Naive B cell (primary cell): Measurements from ENCODE around the gene STK35. TPM values are rescaled to one million over a fixed set of nuclear protein-coding genes. Genes with fewer than 3 reads are reported as not detected.

Experiments
- ATAC-seq, 2 donors: fragments of 150-1000 bp; cut with Tn5 transposase; 2 replicates each; pipeline ENCODE4 v1.10.0; 2021; ENCODE audit warnings: low read depth in 2 of 2, mild to moderate bottlenecking in 2 of 2, moderate library complexity in 2 of 2
- DNase-seq: peaks from one replicate; pipeline ENCODE4 v3.0.0; 2022
- H3K27ac Mint-ChIP-seq, 6 donors: one replicate each; pipeline ENCODE4 v1.8.0; 2020 to 2022; ENCODE audit warnings: mild to moderate bottlenecking in 6 of 6, mixed read lengths in 6 of 6, moderate library complexity in 5 of 6, inconsistent platforms in 2 of 6
- H3K27me3 Mint-ChIP-seq, 3 donors: one replicate each; pipeline ENCODE4 v1.8.0; 2021 to 2022; ENCODE audit warnings: mixed read lengths in 3 of 3, mild to moderate bottlenecking in 1 of 3
- H3K36me3 Mint-ChIP-seq, 2 donors: one replicate each; pipeline ENCODE4 v1.8.0; 2020 to 2022; ENCODE audit warnings: mixed read lengths in 2 of 2, inconsistent platforms in 1 of 2, mild to moderate bottlenecking in 1 of 2
- H3K4me1 Mint-ChIP-seq, 3 donors: one replicate each; pipeline ENCODE4 v1.8.0; 2020 to 2022; ENCODE audit warnings: mixed read lengths in 3 of 3, inconsistent platforms in 1 of 3, mild to moderate bottlenecking in 1 of 3, moderate library complexity in 1 of 3
- H3K4me3 Mint-ChIP-seq, 8 donors: one replicate each; pipeline ENCODE4 v1.8.0; 2020 to 2022; ENCODE audit warnings: mild to moderate bottlenecking in 8 of 8, mixed read lengths in 8 of 8, moderate library complexity in 8 of 8, inconsistent platforms in 2 of 8
- H3K9me3 Mint-ChIP-seq, 7 donors: one replicate each; pipeline ENCODE4 v1.8.0; 2020 to 2022; ENCODE audit warnings: mixed read lengths in 7 of 7, mild to moderate bottlenecking in 5 of 7, inconsistent platforms in 2 of 7, moderate library complexity in 1 of 7
- polyA plus RNA-seq, 6 donors: library from polyadenylated mRNA; unstranded; fragments of 300-500 nt; fragmentation: Illumina TruSeq; gene quantifications; one replicate each; pipeline ENCODE4 v1.2.3, GENCODE V29; 2021; ENCODE audit warnings: low read depth in 6 of 6

The STK35 gene
- polyA plus RNA-seq, 6 donors from 2014 or later: 3.3 to 8.7 (median 5.7) TPM

DNA sequence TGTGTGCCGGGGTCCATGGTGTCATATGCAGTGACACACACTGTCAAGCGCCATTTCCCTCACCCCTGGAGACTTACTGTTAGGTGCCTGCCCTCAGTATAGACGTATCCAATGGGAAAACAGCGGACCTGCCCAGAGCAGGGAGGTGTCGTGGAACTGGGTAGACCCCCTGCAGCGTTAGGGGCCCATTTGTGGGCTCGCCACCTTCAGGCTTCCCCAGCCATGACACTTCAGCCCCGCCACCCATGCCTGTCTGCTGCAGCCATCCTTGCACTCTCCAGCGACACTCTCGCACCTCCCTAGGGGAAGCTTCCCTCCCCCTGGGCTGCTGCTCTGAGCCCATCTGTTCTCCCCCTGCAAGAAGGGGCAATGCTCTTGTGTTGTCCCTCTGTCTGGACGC is 43.2 kb downstream of the STK35 start:
- ATAC-seq (no peak), DNase-seq (no peak)
- Mint-ChIP-seq H3K4me1 (peaks cover 2 to 15% (median 11%) of the 10 kb centered on the region in 3 donors), H3K4me3 (peak overlapping the region in 1 of 8 donors; percentile 25), H3K27me3 (no peaks in the 10 kb centered on the region), H3K9me3 (no peaks in the 10 kb centered on the region), H3K36me3 (peaks cover 10 to 22% of the 10 kb centered on the region in 2 donors), H3K27ac (peak overlapping the region in 2 of 6 donors; percentile 24 to 58)

DNA sequence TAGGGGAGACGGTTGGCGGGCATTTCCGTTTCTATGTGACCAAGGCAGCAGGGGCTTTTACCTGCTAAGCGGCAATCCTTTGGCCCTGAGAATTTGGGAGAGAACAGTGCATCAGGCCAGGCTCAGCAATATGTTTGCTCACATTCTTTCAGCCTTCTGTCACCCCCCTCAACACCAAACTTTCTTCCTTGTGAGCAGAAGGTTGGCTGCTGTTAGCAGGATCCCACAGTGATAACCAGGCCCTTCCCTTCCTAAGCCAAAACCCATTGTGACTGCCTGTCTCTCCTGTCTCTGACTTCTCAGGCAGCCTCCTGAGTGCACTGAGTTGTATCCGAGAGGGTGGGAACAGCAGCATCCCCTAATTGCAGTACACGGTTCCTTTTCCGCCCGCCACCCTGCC is 43.7 kb downstream of the STK35 start:
- peaks cover 15 to 22% of the 10 kb centered on the region in 2 donors for H3K36me3 Mint-ChIP-seq
- DNase-seq: no peak

DNA sequence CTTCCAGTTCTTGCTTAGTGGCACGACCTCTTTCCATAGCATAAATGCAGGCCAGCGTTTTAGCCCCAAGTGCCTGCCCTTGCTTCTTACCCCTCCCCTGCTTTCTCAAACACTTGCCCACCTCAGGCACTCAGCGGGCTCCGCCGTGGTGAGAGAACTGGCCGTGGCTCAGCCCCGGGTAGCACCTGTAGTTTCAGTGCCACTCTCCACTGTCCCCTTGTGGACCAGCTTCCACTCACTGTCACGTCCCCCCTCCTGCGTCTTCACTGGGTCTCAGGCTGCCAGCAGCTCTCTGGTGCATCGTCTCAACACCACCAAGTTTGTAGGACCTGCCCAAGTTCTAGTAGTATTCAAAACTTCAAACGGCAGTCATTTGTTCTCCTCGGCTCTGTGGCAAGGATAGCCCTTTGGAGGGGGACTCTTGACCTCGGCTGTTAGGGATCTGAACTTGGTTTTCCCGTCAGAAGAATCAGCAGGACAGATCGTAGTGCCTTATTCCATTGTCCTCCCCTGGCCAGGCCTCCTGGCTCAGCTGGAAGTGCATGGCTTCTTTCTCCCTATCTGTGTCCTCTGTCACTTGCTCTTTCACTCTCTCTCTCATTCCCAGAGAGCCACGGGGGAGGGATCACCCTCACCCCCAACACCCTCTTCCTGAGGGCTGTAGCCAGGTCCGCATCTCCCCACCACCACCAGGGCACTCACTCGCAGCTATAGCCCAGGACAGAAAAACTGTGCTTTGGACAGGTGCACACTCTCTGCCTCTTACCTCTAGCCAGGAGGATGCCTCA is 44.6 kb downstream of the STK35 start:
- H3K4me1 Mint-ChIP-seq: peaks cover 0 to 15% (median 9%) of the 10 kb centered on the region in 3 donors
- DNase-seq (no peak), ATAC-seq (no peak)
- no peaks in the 10 kb centered on the region for H3K27me3 Mint-ChIP-seq
- H3K27ac Mint-ChIP-seq: peak overlapping the region in 1 of 6 donors; percentile 70
- peak overlapping the region in 2 of 8 donors; percentile 59 to 76 for H3K4me3 Mint-ChIP-seq
- H3K9me3 Mint-ChIP-seq: no peaks in the 10 kb centered on the region
- H3K36me3 Mint-ChIP-seq: peaks cover 15 to 22% of the 10 kb centered on the region in 2 donors

More for the DNA sequence above, 43.7 kb downstream of the STK35 start:
- no peak for ATAC-seq
- Mint-ChIP-seq H3K4me1 (peaks cover 2 to 15% (median 9%) of the 10 kb centered on the region in 3 donors), H3K4me3 (no peak overlapping the region), H3K27ac (peak overlapping the region in 1 of 6 donors; percentile 58), H3K9me3 (no peaks in the 10 kb centered on the region), H3K27me3 (no peaks in the 10 kb centered on the region)

DNA sequence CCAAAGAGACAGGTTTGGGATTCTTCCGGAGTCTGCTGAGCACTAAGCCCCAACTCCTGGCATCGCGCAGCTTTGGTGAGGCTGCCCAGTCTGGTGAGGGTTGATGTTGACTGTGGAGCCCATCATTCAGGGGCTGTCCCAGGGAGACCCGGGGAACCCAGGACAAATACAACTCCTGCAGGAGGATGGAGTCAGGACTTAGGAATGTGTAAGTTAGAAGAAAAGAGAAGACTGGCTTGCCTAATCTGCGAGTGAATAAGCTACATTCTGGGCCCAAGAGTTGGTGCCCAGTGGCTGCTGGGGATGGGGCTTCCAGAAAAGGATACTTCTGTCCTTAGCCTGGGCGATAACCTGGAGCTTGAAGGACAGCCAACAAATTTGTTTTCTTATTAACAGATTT is 47.9 kb downstream of the STK35 start:
- Mint-ChIP-seq H3K4me3 (no peak overlapping the region), H3K36me3 (peaks cover 10 to 12% of the 10 kb centered on the region in 2 donors), H3K27me3 (no peaks in the 10 kb centered on the region), H3K27ac (peak overlapping the region in 1 of 6 donors; percentile 48), H3K9me3 (no peaks in the 10 kb centered on the region), H3K4me1 (peaks cover 0 to 15% (median 3%) of the 10 kb centered on the region in 3 donors)
- ATAC-seq: no peak
- no peak for DNase-seq

DNA sequence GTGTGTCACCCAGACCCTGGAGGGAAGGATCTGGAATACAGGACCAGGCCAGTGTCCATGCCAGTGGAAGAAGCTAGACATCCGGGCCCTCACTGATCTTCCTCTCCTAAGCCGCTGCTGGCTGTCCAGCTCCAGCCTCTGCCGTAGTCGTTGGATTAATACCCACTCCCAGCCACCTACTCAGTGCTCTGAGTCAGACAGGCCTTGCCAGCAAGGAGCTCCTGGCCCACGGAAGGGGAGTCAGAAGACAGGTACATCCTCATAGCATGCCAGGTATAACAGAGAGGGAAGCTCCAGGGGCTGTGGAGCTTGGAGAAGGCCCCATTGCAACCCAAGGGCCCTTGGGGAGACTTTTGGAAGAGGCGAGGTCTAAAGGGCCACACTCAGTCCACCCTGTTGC is 49.0 kb downstream of the STK35 start:
- H3K4me3 Mint-ChIP-seq: no peak overlapping the region
- no peaks in the 10 kb centered on the region for H3K9me3 Mint-ChIP-seq
- no peak for DNase-seq
- no peak for ATAC-seq
- peaks cover 0 to 15% (median 3%) of the 10 kb centered on the region in 3 donors for H3K4me1 Mint-ChIP-seq
- H3K27ac Mint-ChIP-seq: peak overlapping the region in 1 of 6 donors; percentile 64
- H3K36me3 Mint-ChIP-seq: peaks cover 6 to 7% of the 10 kb centered on the region in 2 donors
- H3K27me3 Mint-ChIP-seq: no peaks in the 10 kb centered on the region

DNA sequence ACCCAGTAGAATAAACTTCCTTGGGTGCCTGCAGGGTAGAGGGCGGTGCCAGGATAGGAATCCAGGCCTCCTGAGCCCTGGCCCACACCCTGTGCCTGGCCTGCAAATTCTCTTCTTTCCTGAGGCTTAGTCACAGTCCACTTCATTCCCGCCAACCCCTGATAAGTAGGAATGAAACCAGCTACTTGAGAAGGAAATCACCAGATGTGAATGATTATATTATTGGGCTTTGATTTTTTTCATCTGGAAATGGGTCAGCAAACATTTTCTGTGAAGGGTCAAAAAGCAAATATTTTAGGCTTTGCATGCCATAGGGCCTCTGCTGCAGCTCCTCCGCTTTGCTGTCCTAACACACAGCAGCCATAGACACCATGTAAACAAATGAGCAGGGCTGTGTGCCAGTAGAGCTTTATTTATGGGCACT is 50.2 kb downstream of the STK35 start:
- Mint-ChIP-seq H3K27ac (no peak overlapping the region), H3K36me3 (peaks cover 0 to 5% of the 10 kb centered on the region in 2 donors)

DNA sequence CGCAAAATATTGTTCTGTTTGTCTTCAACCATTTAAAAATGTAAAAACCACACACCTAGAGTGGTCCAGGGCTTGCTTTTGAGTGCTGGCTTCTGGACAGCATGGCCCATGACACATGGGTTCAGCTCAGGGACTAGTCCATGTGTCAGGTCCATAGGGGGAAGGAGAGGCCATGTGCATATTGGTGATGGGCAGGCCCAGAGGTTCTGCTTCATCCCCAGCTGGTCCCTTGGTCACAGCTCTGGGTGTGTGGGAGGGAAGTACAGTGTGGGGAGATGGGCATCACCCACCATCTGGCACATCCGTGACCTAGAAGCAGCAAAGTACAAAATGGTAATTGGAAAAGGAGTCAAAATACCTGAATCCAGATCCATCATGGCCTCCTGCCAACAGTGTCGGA is 50.7 kb downstream of the STK35 start:
- Mint-ChIP-seq H3K27me3 (no peaks in the 10 kb centered on the region), H3K9me3 (no peaks in the 10 kb centered on the region), H3K4me1 (peaks cover 0 to 8% (median 0%) of the 10 kb centered on the region in 3 donors), H3K27ac (no peak overlapping the region), H3K4me3 (no peak overlapping the region), H3K36me3 (peaks cover 0 to 5% of the 10 kb centered on the region in 2 donors)
- ATAC-seq: no peak
- DNase-seq: no peak

More for the DNA sequence above, 50.2 kb downstream of the STK35 start:
- DNase-seq: no peak
- H3K27me3 Mint-ChIP-seq: no peaks in the 10 kb centered on the region
- H3K4me3 Mint-ChIP-seq: no peak overlapping the region
- peaks cover 0 to 8% (median 0%) of the 10 kb centered on the region in 3 donors for H3K4me1 Mint-ChIP-seq
- no peak for ATAC-seq
- no peaks in the 10 kb centered on the region for H3K9me3 Mint-ChIP-seq

DNA sequence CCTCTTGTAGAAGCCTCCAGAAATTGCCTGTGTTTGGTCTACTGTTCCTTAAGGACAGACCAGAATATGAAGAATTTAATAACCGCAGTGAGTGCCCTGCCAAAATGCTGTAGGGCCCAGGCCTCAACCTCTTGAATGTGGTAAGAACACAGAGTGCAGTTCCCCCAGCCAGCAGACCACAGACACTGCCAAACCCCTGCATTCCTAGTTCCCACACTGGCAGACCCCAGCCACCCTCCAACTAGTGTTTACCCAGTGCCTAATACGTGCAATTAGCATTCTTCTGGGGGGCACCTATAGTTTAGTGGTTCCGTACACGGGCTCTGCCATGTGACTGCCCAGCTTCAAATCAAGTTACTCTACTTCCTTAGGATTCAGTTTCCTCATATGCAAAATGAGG is 51.7 kb downstream of the STK35 start:
- Mint-ChIP-seq H3K9me3 (no peaks in the 10 kb centered on the region), H3K27ac (peak overlapping the region in 1 of 6 donors; percentile 7), H3K4me3 (no peak overlapping the region), H3K4me1 (no peaks in the 10 kb centered on the region), H3K27me3 (no peaks in the 10 kb centered on the region), H3K36me3 (peaks cover 0 to 5% of the 10 kb centered on the region in 2 donors)
- no peak for DNase-seq
- ATAC-seq: no peak

DNA sequence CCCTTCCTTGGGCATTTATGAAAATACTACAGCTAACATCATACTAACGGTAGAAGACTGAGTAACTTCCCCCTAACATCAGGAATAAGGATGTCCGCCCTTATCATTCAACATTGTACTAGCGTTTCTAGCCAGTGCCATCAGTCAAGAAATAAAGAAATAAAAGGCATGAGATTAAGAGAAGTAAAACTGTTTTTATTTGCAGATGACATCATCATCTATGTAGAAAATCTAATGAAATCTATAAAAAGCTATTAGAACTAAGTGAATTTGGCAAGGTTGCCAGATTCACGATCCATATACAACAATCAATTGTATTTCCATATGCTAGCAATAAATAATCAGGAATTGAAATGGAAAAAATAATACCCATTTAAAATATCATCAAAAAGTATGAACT is 54.6 kb downstream of the STK35 start:
- Mint-ChIP-seq H3K27ac (no peak overlapping the region), H3K27me3 (no peaks in the 10 kb centered on the region), H3K4me3 (no peak overlapping the region), H3K36me3 (no peaks in the 10 kb centered on the region), H3K4me1 (no peaks in the 10 kb centered on the region), H3K9me3 (no peaks in the 10 kb centered on the region)
- DNase-seq: no peak
- ATAC-seq: no peak

DNA sequence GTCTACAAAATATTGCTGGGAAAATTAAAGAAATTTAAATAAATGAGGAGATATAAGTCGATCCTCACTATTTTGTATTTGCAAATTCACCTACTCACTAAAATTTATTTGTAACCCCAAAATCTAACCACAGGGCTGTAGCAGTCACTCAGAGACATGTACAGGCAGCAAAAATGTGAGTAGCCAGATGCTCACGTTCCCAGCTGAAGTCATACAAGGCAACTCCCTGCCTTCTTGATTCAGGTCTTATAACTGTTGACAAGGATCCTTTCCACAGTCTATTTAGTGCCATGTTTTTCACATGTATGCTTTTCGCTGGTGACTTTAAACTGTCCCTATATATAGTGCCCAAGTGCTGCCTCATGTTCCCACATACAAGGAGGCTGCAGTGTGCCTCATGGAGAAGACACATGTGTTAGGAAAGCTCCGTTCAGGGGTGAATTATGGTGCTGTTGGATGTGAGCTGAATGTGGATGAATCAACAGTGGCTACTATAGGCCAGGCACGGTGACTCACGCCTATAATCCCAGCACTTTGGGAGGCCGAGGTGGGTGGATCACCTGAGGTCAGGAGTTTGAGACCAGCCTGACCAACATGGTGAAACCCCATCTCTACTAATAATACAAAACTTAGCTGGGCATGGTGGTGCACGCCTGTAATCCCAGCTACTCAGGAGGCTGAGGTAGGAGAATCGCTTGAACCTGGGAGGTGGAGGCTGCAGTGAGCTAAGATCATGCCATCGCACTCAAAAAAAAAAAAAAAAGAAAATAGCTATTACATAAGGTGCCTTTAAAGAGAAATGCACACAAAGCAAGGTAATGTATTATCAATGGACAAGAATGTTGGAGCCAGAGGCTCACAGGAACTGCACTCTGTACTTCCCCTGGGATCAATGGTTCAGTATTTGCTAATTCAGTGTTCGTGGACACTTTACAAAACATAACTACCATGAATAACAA is 55.3 kb downstream of the STK35 start:
- Mint-ChIP-seq H3K27me3 (peaks cover 0 to 3% (median 2%) of the 10 kb centered on the region in 3 donors), H3K27ac (no peak overlapping the region), H3K4me3 (no peak overlapping the region), H3K36me3 (no peaks in the 10 kb centered on the region), H3K9me3 (no peaks in the 10 kb centered on the region), H3K4me1 (no peaks in the 10 kb centered on the region)
- ATAC-seq (no peak), DNase-seq (no peak)

DNA sequence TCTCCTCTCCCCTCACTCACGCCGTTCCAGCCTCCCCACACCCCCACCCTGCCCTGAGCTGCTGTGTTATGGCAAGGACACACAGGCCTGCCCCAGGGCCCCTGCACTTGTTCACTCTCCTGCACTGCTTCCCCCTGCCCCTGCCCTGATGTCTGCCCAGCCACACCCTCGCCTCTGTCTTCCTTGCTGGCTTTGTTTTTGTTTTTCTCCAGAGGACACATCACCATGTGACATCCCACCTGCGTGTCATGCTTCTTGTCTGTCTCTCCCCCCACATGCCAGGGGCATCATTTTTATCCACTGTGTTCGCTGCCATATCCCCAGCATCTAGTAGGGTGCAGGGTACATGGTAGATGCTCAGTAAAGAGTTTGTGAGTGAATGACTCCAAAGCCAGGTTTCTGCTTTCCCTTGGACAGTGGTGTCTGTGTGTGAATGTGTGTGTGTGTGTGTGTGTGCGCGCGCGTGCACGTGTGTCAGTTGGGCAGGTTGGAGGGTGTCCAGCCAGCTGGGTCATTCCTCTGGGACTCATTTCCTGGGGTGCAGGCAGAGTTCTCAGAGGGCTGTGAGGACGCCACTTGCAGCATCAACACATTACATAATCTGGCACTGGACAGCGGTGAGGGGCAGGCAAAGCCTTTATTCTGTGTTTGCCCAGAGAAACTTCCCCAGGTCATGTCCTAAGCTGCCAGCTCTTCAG is 60.6 kb downstream of the STK35 start:
- Mint-ChIP-seq H3K36me3 (no peaks in the 10 kb centered on the region), H3K27ac (peak overlapping the region in 1 of 6 donors; percentile 46), H3K4me3 (no peak overlapping the region), H3K27me3 (peaks cover 9 to 35% (median 10%) of the 10 kb centered on the region in 3 donors), H3K4me1 (peaks cover 0 to 3% (median 0%) of the 10 kb centered on the region in 3 donors), H3K9me3 (no peaks in the 10 kb centered on the region)
- ATAC-seq: no peak
- no peak for DNase-seq

DNA sequence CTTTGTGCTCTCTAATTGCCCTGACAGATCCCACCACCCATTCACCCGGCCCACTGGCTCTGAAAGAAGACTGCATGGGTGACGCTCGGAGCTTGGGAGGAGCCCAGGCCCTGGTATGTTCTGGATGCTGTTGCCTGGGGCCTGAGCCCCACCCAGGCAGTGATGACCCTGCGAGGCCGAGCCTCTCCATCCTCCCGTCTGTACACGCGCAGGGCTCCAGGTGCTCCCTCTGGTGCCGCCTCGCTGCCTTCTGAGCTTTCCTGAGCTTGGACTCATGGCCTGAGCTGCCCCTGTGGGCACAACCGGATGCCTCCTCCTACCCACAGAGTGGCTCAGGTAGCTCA is 61.2 kb downstream of the STK35 start:
- Mint-ChIP-seq H3K4me1 (peaks cover 0 to 3% (median 0%) of the 10 kb centered on the region in 3 donors), H3K9me3 (no peaks in the 10 kb centered on the region), H3K36me3 (no peaks in the 10 kb centered on the region), H3K27ac (no peak overlapping the region), H3K4me3 (no peak overlapping the region), H3K27me3 (peaks cover 9 to 37% (median 12%) of the 10 kb centered on the region in 3 donors)
- no peak for ATAC-seq
- no peak for DNase-seq

DNA sequence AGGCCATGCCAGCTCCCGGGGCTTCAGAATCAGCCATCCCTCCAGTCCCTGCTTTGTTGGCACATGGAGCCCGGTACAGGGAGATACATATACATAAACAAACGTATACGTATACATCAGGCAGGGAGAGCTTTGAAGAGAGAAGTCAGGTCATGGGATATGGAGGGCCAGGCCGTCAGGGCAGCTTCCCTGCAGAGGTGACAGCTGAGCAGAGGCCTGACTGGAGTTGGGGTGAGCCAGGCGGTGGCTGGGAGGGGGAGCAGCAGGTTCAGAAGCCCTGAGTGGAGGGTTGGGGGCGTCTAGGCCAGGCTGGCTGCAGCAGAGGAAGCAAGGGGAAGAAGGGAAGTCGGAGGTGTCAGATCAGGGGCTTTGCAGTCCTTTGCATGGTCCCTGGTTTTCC is 61.7 kb downstream of the STK35 start:
- ATAC-seq: no peak
- no peak overlapping the region for H3K27ac Mint-ChIP-seq
- peaks cover 0 to 3% (median 0%) of the 10 kb centered on the region in 3 donors for H3K4me1 Mint-ChIP-seq
- no peaks in the 10 kb centered on the region for H3K9me3 Mint-ChIP-seq
- DNase-seq: no peak
- H3K27me3 Mint-ChIP-seq: peaks cover 9 to 37% (median 12%) of the 10 kb centered on the region in 3 donors
- H3K4me3 Mint-ChIP-seq: no peak overlapping the region
- no peaks in the 10 kb centered on the region for H3K36me3 Mint-ChIP-seq
